Measurements from ENCODE around the gene IFNL1.
"Not testable (repeated sequence)": the region's sequence is repeated elsewhere in the genome, so short reads cannot be mapped to it uniquely, and the experiment has no call there.

Gene IFNL1

GRCh38 chr19:39332293-39332692 is 36.1 kb downstream of the IFNL1 start:
- FAIRE-seq (no peak), DNase-seq (ENCODE audit: low spot score) (no peak)

GRCh38 chr19:39332738-39333137 is 36.5 kb downstream of the IFNL1 start:
- not testable (repeated sequence) for DNase-seq (ENCODE audit: low spot score); FAIRE-seq

GRCh38 chr19:39333507-39333906 is 37.3 kb downstream of the IFNL1 start:
- no peak for DNase-seq (ENCODE audit: low spot score)
- no peak for FAIRE-seq

GRCh38 chr19:39334444-39334976 is 38.3 kb downstream of the IFNL1 start:
- FAIRE-seq (no peak), DNase-seq (ENCODE audit: low spot score) (no peak)

- FAIRE-seq (no peak), DNase-seq (ENCODE audit: low spot score) (no peak)
Observed at GRCh38 chr19:39335168-39335548, 39.0 kb downstream of the IFNL1 start.

GRCh38 chr19:39336483-39336882 is 40.3 kb downstream of the IFNL1 start:
- DNase-seq (ENCODE audit: low spot score) = no peak
- no peak for FAIRE-seq

GRCh38 chr19:39339674-39340073 is 43.5 kb downstream of the IFNL1 start:
- FAIRE-seq = no peak
- DNase-seq (ENCODE audit: low spot score) = no peak

GRCh38 chr19:39340156-39340555 is 43.9 kb downstream of the IFNL1 start:
- FAIRE-seq; DNase-seq (ENCODE audit: low spot score): not testable (repeated sequence)

- FAIRE-seq (no peak), DNase-seq (ENCODE audit: low spot score) (no peak)
Observed at GRCh38 chr19:39341129-39341718, 45.0 kb downstream of the IFNL1 start.

GRCh38 chr19:39341719-39342604 is 45.8 kb downstream of the IFNL1 start, which contains the start of gene SAMD4B:
SAMD4B (plus strand) TSS chr19:39342421; CDS start chr19:39356894, 14,473 bp downstream.
- DNase-seq (ENCODE audit: low spot score) = peak; percentile 89
- no peak for FAIRE-seq

GRCh38 chr19:39342647-39343305 is 46.6 kb downstream of the IFNL1 start:
- no peak for FAIRE-seq
- DNase-seq (ENCODE audit: low spot score) = no peak

- FAIRE-seq = no peak
Observed at GRCh38 chr19:39345956-39346355, 49.7 kb downstream of the IFNL1 start.

GRCh38 chr19:39347332-39348164 is 51.3 kb downstream of the IFNL1 start:
- FAIRE-seq (no peak), DNase-seq (ENCODE audit: low spot score) (no peak)

More at GRCh38 chr19:39345956-39346355, 49.7 kb downstream of the IFNL1 start:
- no peak for DNase-seq (ENCODE audit: low spot score)
